ENCODE data around the gene LSM14B. TPM values are rescaled to one million over a fixed set of nuclear protein-coding genes. Genes with fewer than 3 reads are reported as not detected.

The LSM14B gene
- total RNA-seq, 1 experiment from 2014 or later = 72.5 TPM

DNA sequence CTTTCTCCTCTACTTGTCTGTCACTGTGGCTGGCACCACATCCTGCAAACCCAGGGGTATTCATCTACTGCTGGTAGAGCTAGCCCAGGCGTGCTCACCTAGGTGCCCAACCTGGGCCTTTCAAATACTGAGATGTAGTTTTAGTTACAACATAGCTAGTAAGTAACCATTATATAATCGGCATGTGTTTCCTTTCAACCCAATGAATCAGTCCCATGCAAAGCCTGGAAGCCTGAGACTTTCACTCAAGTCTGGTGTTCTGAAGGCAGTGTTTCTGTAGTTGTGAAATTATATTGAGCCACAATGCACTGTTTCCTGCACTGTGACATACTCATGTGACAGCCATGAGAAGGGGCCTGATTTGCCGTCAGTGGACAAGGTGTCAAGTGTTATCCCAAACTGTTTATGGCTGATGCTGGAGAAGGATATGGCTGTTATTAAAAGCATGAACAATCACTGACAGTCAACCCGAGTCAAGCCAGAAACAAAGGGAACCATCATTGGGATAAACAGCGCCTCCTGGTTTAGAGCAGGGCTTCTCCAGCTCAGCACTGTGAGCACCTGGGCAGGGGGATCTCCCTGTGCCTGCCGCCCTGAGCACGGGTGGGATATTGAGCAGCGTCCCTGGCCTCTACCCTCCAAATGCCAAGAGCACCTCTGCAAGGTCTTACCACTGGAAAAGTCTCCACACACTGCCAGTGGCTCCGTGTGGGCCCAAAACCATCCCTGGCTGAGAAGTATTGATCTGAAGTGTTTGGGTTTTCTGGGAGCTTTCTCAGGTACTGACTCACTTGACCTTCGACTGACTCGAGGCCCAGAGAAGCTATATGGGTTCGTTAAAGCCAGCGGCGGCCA is 19.3 kb downstream of the LSM14B start:
- Histone ChIP-seq H3K27me3 (replicated peaks; ENCODE audit: insufficient read depth, low read depth, low read length, poor library complexity) (no peaks in the 10 kb centered on the region), H3K4me1 (ENCODE audit: insufficient read depth, low read length, poor library complexity, severe bottlenecking) (peaks cover 4% of the 10 kb centered on the region), H3K4me3 (ENCODE audit: low read depth, low read length, poor library complexity, severe bottlenecking) (peak overlapping the region; percentile 91), H3K9me3 (ENCODE audit: low read depth, low read length, poor library complexity, severe bottlenecking) (no peaks in the 10 kb centered on the region), H3K36me3 (ENCODE audit: insufficient read depth, low read length, poor library complexity, severe bottlenecking) (peaks cover 48% of the 10 kb centered on the region), H3K27ac (ENCODE audit: low read depth, low read length, poor library complexity, severe bottlenecking) (peak overlapping the region; percentile 95)
- intact Hi-C loops (cut with micrococcal nuclease; ENCODE audit: unreplicated experiment) = no loop called here
- DNase-seq (ENCODE audit: low spot score) = peak; percentile 38
- TF ChIP-seq, protein P1, sequence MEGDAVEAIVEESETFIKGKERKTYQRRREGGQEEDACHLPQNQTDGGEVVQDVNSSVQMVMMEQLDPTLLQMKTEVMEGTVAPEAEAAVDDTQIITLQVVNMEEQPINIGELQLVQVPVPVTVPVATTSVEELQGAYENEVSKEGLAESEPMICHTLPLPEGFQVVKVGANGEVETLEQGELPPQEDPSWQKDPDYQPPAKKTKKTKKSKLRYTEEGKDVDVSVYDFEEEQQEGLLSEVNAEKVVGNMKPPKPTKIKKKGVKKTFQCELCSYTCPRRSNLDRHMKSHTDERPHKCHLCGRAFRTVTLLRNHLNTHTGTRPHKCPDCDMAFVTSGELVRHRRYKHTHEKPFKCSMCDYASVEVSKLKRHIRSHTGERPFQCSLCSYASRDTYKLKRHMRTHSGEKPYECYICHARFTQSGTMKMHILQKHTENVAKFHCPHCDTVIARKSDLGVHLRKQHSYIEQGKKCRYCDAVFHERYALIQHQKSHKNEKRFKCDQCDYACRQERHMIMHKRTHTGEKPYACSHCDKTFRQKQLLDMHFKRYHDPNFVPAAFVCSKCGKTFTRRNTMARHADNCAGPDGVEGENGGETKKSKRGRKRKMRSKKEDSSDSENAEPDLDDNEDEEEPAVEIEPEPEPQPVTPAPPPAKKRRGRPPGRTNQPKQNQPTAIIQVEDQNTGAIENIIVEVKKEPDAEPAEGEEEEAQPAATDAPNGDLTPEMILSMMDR (conservative IDR thresholded peaks at IDR 0.05; ENCODE audit: low read depth, low read length) = peak; percentile 55
- TF ChIP-seq EZH2 (IDR thresholded peaks at IDR 0.05; ENCODE audit: borderline replicate concordance, low read depth, low read length, poor library complexity, severe bottlenecking) = no peak
- CTCF ChIA-PET = interaction anchor here (0.6 kb wide), 1 partner anchor 131 kb away, joined by 3 read pairs; no protein-coding TSS in a partner anchor
- no TSS peak for BruUV-seq (replicated peaks)
- POLR2A ChIA-PET (ENCODE audit: low non-redundant PET) = interaction anchor here (0.6 kb wide), 1 partner anchor 20 kb away, joined by 3 read pairs; no protein-coding TSS in a partner anchor

DNA sequence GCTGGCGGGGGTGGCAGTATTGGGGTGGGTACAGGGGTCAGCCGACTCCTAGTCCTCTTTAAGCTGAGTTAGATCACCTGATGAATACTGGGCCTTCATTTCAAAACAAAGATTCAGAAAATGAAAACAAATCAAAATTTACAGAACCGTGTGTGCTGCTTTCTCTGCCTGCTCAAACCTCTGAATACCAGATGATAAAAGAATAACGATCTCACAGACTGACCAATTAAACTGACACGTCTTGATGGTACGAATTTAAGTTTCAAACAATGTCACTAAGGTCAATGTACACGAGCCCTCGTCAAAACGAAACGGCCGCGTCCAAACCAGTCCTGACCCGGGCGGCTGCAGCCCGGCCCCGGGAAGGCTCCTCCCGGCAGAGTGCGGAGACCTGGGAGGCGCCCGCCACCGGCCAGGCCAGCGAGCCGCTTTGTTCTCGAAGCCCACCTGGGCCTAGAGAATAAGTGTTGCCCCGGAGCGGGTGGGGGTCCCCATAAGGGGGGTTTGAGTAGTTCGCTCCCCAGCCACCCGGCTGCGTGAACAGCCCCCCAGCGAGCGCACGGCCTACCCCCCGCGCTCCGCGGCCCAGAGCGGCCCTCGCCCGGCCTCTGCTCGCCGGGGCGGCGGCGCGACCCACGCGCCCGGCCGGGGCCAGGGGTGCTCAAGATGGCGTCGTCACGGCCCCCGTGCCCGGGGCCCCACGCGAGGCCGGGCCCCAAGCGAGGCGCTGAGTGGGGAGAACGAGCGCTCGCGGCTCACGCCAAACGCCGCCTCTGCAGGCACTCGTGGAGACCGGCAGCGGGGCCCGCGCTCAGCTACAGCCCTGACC is 20.2 kb downstream of the LSM14B start:
- TF ChIP-seq, protein P1 (conservative IDR thresholded peaks at IDR 0.05; ENCODE audit: low read depth, low read length) = no peak
- no peak for TF ChIP-seq EZH2 (IDR thresholded peaks at IDR 0.05; ENCODE audit: borderline replicate concordance, low read depth, low read length, poor library complexity, severe bottlenecking)
- no TSS peak for BruUV-seq (replicated peaks)
- DNase-seq (ENCODE audit: low spot score) = peak; percentile 22
- peaks cover 40% of the 10 kb centered on the region for H3K36me3 ChIP-seq (ENCODE audit: insufficient read depth, low read length, poor library complexity, severe bottlenecking)
- peaks cover 4% of the 10 kb centered on the region for H3K4me1 ChIP-seq (ENCODE audit: insufficient read depth, low read length, poor library complexity, severe bottlenecking)
- intact Hi-C loops (cut with micrococcal nuclease; ENCODE audit: unreplicated experiment) = no loop called here
- H3K4me3 ChIP-seq (ENCODE audit: low read depth, low read length, poor library complexity, severe bottlenecking) = peak overlapping the region; percentile 91
- no peaks in the 10 kb centered on the region for H3K9me3 ChIP-seq (ENCODE audit: low read depth, low read length, poor library complexity, severe bottlenecking)
- H3K27ac ChIP-seq (ENCODE audit: low read depth, low read length, poor library complexity, severe bottlenecking) = peak overlapping the region; percentile 95
- ChIA-PET CTCF (no interaction called here), POLR2A (ENCODE audit: low non-redundant PET) (no interaction called here)
- no peaks in the 10 kb centered on the region for H3K27me3 ChIP-seq (replicated peaks; ENCODE audit: insufficient read depth, low read depth, low read length, poor library complexity)

DNA sequence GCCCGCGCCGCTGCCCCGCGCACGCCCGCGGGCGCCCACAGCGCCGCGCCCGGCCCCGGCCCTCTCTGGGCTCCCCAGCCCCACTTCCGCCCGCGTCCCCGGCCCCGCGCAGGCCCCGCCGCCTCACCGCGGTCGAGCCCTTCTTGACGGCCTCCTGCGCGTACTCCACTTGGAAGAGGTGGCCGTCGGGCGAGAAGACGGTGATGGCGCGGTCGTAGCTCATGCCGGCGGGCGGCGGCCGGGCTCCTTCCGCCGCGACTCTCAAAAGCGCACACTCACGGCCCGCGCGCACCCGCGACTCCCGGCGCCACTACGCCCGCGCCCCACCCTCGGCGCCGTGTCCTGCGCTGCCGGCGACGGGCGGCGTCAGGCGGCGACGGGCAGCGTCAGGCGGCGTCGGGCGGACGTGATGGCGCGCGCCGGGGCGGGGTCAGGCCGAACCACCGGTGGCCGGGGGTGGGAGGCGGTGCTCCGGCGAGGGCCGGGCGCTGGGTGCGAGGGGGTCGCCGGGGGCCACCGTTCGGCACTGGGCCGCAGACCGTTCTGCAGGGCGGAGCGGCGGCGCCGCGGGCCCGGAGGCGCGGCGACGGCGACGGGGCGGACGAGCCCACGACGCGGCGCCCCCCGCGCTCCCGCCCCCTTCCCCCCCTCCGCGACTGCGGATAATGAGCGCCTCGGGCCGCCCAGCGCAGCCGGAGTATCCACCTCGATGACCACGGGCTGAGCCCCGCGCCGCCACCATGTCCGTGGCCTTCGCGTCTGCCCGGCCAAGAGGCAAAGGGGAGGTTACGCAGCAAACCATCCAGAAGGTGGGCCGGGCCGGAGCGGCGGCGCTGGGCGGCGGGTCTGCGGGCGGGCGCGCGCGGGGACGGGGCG is 21.0 kb downstream of the LSM14B start, which contains the start of the genes PSMA7 and SS18L1:
TSS of gene PSMA7 (minus strand) at position 314 of the 876 bp plus-strand sequence. CDS start at position 223, 91 bp downstream.
TSS of gene SS18L1 (plus strand) at position 689 of the 876 bp plus-strand sequence. CDS start at position 741, 52 bp downstream.
- peaks cover 4% of the 10 kb centered on the region for H3K4me1 ChIP-seq (ENCODE audit: insufficient read depth, low read length, poor library complexity, severe bottlenecking)
- H3K4me3 ChIP-seq (ENCODE audit: low read depth, low read length, poor library complexity, severe bottlenecking) = peak within 1 kb of the TSS; percentile 91
- peak within 1 kb of the TSS; percentile 95 for H3K27ac ChIP-seq (ENCODE audit: low read depth, low read length, poor library complexity, severe bottlenecking)
- DNase-seq (ENCODE audit: low spot score) = peak; percentile 95
- intact Hi-C loops (cut with micrococcal nuclease; ENCODE audit: unreplicated experiment) = no loop called here
- peaks cover 31% of the 10 kb centered on the region for H3K36me3 ChIP-seq (ENCODE audit: insufficient read depth, low read length, poor library complexity, severe bottlenecking)
- no peaks in the 10 kb centered on the region for H3K9me3 ChIP-seq (ENCODE audit: low read depth, low read length, poor library complexity, severe bottlenecking)
- no TSS peak for BruUV-seq (replicated peaks)
- no peaks in the 10 kb centered on the region for H3K27me3 ChIP-seq (replicated peaks; ENCODE audit: insufficient read depth, low read depth, low read length, poor library complexity)
- CTCF ChIA-PET = no interaction called here
- TF ChIP-seq, protein P1 (conservative IDR thresholded peaks at IDR 0.05; ENCODE audit: low read depth, low read length) = no peak
- no peak for TF ChIP-seq EZH2 (IDR thresholded peaks at IDR 0.05; ENCODE audit: borderline replicate concordance, low read depth, low read length, poor library complexity, severe bottlenecking)
- POLR2A ChIA-PET (ENCODE audit: low non-redundant PET) = no interaction called here
